Spinal cord (tissue), 10 donors: ENCODE data around the gene GNPDA1. TPM values are rescaled to one million over a fixed set of nuclear protein-coding genes. Genes with fewer than 3 reads are reported as not detected.

Experiments used
- DNase-seq, 6 donors: peaks; one replicate each; pipeline versions ENCODE4 v3.0.0 to v3.0.0-alpha.2; 2013 to 2015; ENCODE audit warnings: low spot score in 6 of 6, low read depth in 4 of 6
- H3K27ac ChIP-seq: one replicate; pipeline ENCODE4 v1.5.1; 2013; ENCODE audit warnings: low read depth, low read length, control low read depth
- H3K27me3 ChIP-seq: one replicate; pipeline ENCODE4 v1.6.1; 2013; ENCODE audit warnings: low read length; ENCODE audit not compliant: control insufficient read depth, insufficient read depth
- H3K36me3 ChIP-seq: one replicate; pipeline ENCODE4 v1.6.1; 2013; ENCODE audit warnings: low read length; ENCODE audit not compliant: control insufficient read depth, insufficient read depth
- H3K4me1 ChIP-seq: one replicate; pipeline ENCODE4 v1.6.1; 2013; ENCODE audit warnings: low read length; ENCODE audit not compliant: control insufficient read depth, insufficient read depth
- H3K4me3 ChIP-seq: one replicate; pipeline ENCODE4 v1.5.1; 2013; ENCODE audit warnings: low read depth, low read length, control low read depth
- H3K9me3 ChIP-seq: one replicate; pipeline ENCODE4 v1.6.1; 2013; ENCODE audit warnings: low read length; ENCODE audit not compliant: control insufficient read depth, insufficient read depth
- WGBS: methylation state at CpG from one replicate; pipeline ENCODE4 v1.1.5; 2013; ENCODE audit warnings: missing lambda C conversion rate; ENCODE audit not compliant: insufficient coverage; 5-methylcytosine and 5-hydroxymethylcytosine counted together
- polyA plus RNA-seq, 2 donors: library from polyadenylated mRNA; unstranded; fragments of 120-200 nt; gene quantifications; one replicate each; pipeline ENCODE4 v1.2.1, GENCODE V29; 2013; ENCODE audit not compliant: insufficient read length in 2 of 2
- total RNA-seq, 2 donors: library from RNA; depleted of rRNA in 1 of 2; stranded (reverse); fragments of 120-200 nt in 1 of 2; fragments of >200 nt in 1 of 2; gene quantifications; one replicate each; pipeline versions ENCODE4 v1.2.3 to v1.2.4, GENCODE V29; 2013 to 2014
- donor health status: healthy.

Gene GNPDA1
- total and polyA plus RNA-seq, 4 donors: 26.8 to 45.0 (median 37.7) TPM

- no peak overlapping the region for H3K4me3 ChIP-seq
- peaks cover 41% of the 10 kb centered on the region for H3K36me3 ChIP-seq
- DNase-seq: no peak
- H3K27me3 ChIP-seq: no peaks in the 10 kb centered on the region
- no peaks in the 10 kb centered on the region for H3K9me3 ChIP-seq
- H3K4me1 ChIP-seq: no peaks in the 10 kb centered on the region
- no peak overlapping the region for H3K27ac ChIP-seq
These were observed 34.4 kb downstream of the GNPDA1 start for GRCh38 chr5:141978389-141978788.

GRCh38 chr5:141976176-141976575, 36.7 kb downstream of the GNPDA1 start:
- Histone ChIP-seq H3K4me3 (no peak overlapping the region), H3K4me1 (no peaks in the 10 kb centered on the region), H3K36me3 (peaks cover 46% of the 10 kb centered on the region), H3K27me3 (no peaks in the 10 kb centered on the region), H3K27ac (no peak overlapping the region), H3K9me3 (no peaks in the 10 kb centered on the region)
- WGBS: no CpG with 5 or more reads among the region's 6 CpGs
- no peak for DNase-seq

GRCh38 chr5:141973871-141974595, 38.8 kb downstream of the GNPDA1 start:
- H3K4me1 ChIP-seq: peaks cover 4% of the 10 kb centered on the region
- peaks cover 31% of the 10 kb centered on the region for H3K36me3 ChIP-seq
- no peak for DNase-seq
- no peak overlapping the region for H3K27ac ChIP-seq
- H3K4me3 ChIP-seq: no peak overlapping the region
- no CpG with 5 or more reads among the region's 1 CpG for WGBS
- no peaks in the 10 kb centered on the region for H3K27me3 ChIP-seq
- no peaks in the 10 kb centered on the region for H3K9me3 ChIP-seq

- peaks cover 4% of the 10 kb centered on the region for H3K4me1 ChIP-seq
- H3K27ac ChIP-seq: peak overlapping the region; percentile 97
- no CpG with 5 or more reads among the region's 2 CpGs for WGBS
- peaks cover 13% of the 10 kb centered on the region for H3K36me3 ChIP-seq
- H3K27me3 ChIP-seq: no peaks in the 10 kb centered on the region
- peak in 1 of 6 donors; percentile 27 for DNase-seq
- H3K9me3 ChIP-seq: no peaks in the 10 kb centered on the region
- peak overlapping the region; percentile 96 for H3K4me3 ChIP-seq
These were observed 42.8 kb downstream of the GNPDA1 start for GRCh38 chr5:141969783-141970771.

- WGBS: under 1% methylated on average over 63 of the region's 63 CpGs
- Histone ChIP-seq H3K36me3 (peaks cover 13% of the 10 kb centered on the region), H3K27me3 (no peaks in the 10 kb centered on the region), H3K9me3 (no peaks in the 10 kb centered on the region), H3K4me1 (peaks cover 4% of the 10 kb centered on the region), H3K27ac (peak within 1 kb of the TSS; percentile 97), H3K4me3 (peak within 1 kb of the TSS; percentile 96)
- peak; percentile 68 to 97 (median 86) for DNase-seq
These were observed 43.8 kb downstream of the GNPDA1 start, which contains the start of gene RNF14 for GRCh38 chr5:141968914-141969608. Gene RNF14 (plus strand): TSS chr5:141969105. CDS start chr5:141973589, 4,484 bp downstream.

GRCh38 chr5:141966963-141967333, 45.9 kb downstream of the GNPDA1 start:
- Histone ChIP-seq H3K27ac (no peak overlapping the region), H3K27me3 (no peaks in the 10 kb centered on the region), H3K4me1 (peaks cover 4% of the 10 kb centered on the region), H3K9me3 (no peaks in the 10 kb centered on the region), H3K4me3 (no peak overlapping the region), H3K36me3 (peaks cover 7% of the 10 kb centered on the region)
- 100% methylated on average over 1 of the region's 2 CpGs for WGBS
- no peak for DNase-seq

- peaks cover 4% of the 10 kb centered on the region for H3K4me1 ChIP-seq
- H3K36me3 ChIP-seq: peaks cover 4% of the 10 kb centered on the region
- 80% methylated on average over 1 of the region's 4 CpGs for WGBS
- no peak overlapping the region for H3K27ac ChIP-seq
- H3K27me3 ChIP-seq: no peaks in the 10 kb centered on the region
- H3K4me3 ChIP-seq: no peak overlapping the region
- H3K9me3 ChIP-seq: no peaks in the 10 kb centered on the region
- no peak for DNase-seq
These were observed 46.4 kb downstream of the GNPDA1 start for GRCh38 chr5:141966275-141966962.

- DNase-seq: no peak
- Histone ChIP-seq H3K4me1 (peaks cover 12% of the 10 kb centered on the region), H3K9me3 (no peaks in the 10 kb centered on the region), H3K27ac (no peak overlapping the region), H3K36me3 (no peaks in the 10 kb centered on the region), H3K27me3 (no peaks in the 10 kb centered on the region), H3K4me3 (no peak overlapping the region)
- WGBS: 68% methylated on average over 2 of the region's 7 CpGs
These were observed 47.8 kb downstream of the GNPDA1 start for GRCh38 chr5:141965071-141965470.

GRCh38 chr5:141963701-141964100, 49.1 kb downstream of the GNPDA1 start:
- Histone ChIP-seq H3K4me1 (peaks cover 10% of the 10 kb centered on the region), H3K4me3 (no peak overlapping the region), H3K9me3 (no peaks in the 10 kb centered on the region), H3K27ac (no peak overlapping the region), H3K36me3 (no peaks in the 10 kb centered on the region), H3K27me3 (no peaks in the 10 kb centered on the region)
- DNase-seq: peak in 1 of 6 donors; percentile 75
- WGBS: no CpG with 5 or more reads among the region's 3 CpGs
